LoVo (cell line): ENCODE results near the gene CSRP1.
A peak's percentile ranks its signal among the peaks of the same experiment; 100 is the strongest.
"Not testable (repeated sequence)": the region's sequence is repeated elsewhere in the genome, so short reads cannot be mapped to it uniquely, and the experiment has no call there.

Experiments used
- DNase-seq: peaks from one replicate; pipeline ENCODE4 v3.0.0-alpha.2; 2016; ENCODE audit warnings: low spot score

The CSRP1 gene

GRCh38 chr1:201476670-201477344 lies 30.1 kb downstream of the CSRP1 start:
- peak; percentile 68 for DNase-seq

GRCh38 chr1:201475915-201476669 lies 30.8 kb downstream of the CSRP1 start:
- no peak for DNase-seq

- DNase-seq = peak; percentile 63
These were observed 31.8 kb downstream of the CSRP1 start for GRCh38 chr1:201475130-201475529.

- no peak for DNase-seq
These were observed 33.6 kb downstream of the CSRP1 start for GRCh38 chr1:201473296-201473695.

- DNase-seq = not testable (repeated sequence)
These were observed 34.6 kb downstream of the CSRP1 start for GRCh38 chr1:201472321-201472720.

GRCh38 chr1:201471772-201472171 lies 35.2 kb downstream of the CSRP1 start:
- no peak for DNase-seq

- no peak for DNase-seq
These were observed 36.3 kb downstream of the CSRP1 start for GRCh38 chr1:201470581-201470980.

- no peak for DNase-seq
These were observed 37.3 kb downstream of the CSRP1 start for GRCh38 chr1:201469645-201470074.

GRCh38 chr1:201468844-201469644 lies 37.9 kb downstream of the CSRP1 start, which contains the start of gene PHLDA3:
Gene PHLDA3 (minus strand): TSS chr1:201469188. CDS start chr1:201468786, 402 bp downstream.
- DNase-seq = peak; percentile 91

- no peak for DNase-seq
These were observed 38.5 kb downstream of the CSRP1 start for GRCh38 chr1:201468501-201468843.

GRCh38 chr1:201466492-201466891 lies 40.4 kb downstream of the CSRP1 start:
- peak; percentile 74 for DNase-seq

- no peak for DNase-seq
These were observed 41.1 kb downstream of the CSRP1 start for GRCh38 chr1:201465698-201466290.

GRCh38 chr1:201463071-201463552 lies 43.8 kb downstream of the CSRP1 start:
- peak; percentile 46 for DNase-seq

GRCh38 chr1:201461645-201462441 lies 45.1 kb downstream of the CSRP1 start:
- DNase-seq = peak; percentile 88

GRCh38 chr1:201460814-201461644 lies 45.9 kb downstream of the CSRP1 start:
- DNase-seq = peak; percentile 85

GRCh38 chr1:201459775-201460174 lies 47.1 kb downstream of the CSRP1 start:
- no peak for DNase-seq

- DNase-seq = no peak
These were observed 47.9 kb downstream of the CSRP1 start for GRCh38 chr1:201459052-201459451.

GRCh38 chr1:201457508-201457960 lies 49.4 kb downstream of the CSRP1 start:
- no peak for DNase-seq

GRCh38 chr1:201456499-201457309 lies 50.2 kb downstream of the CSRP1 start:
- no peak for DNase-seq
